ENCODE data around the gene ZNF385A.

The ZNF385A gene

DNA sequence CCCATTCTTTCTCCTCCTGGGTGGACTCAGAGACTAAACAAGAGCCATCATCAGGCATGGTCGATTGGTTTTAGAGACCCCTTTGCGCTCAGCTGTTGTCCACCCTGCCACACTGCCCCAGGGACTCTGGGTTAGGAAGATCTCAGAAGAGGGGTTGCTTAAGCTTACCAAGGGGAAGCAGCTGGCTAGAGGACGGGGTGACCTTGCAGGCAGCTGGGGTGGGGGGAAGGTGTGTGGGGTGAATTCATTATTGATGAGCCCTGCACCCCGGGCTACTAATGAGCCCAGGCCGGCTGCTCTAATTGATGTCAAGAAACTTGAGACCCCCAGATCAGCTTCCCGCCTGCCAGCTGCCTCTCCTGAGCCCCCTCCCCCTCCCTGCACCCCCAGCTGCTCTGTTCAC, 8.7 kb upstream of the ZNF385A start:
- Histone ChIP-seq H2AFZ (ENCODE audit: low read length) (no peak overlapping the region), H3K79me2 (ENCODE audit: insufficient read depth, low read length) (no peaks in the 10 kb centered on the region), H3K27me3 (ENCODE audit: insufficient read depth, low read length, poor library complexity, severe bottlenecking) (no peaks in the 10 kb centered on the region), H3K9me3 (ENCODE audit: insufficient read depth, low read depth, low read length) (no peaks in the 10 kb centered on the region), H3K9ac (ENCODE audit: low read depth, low read length, poor library complexity, severe bottlenecking) (no peak overlapping the region), H3K36me3 (ENCODE audit: insufficient read depth, low read length) (peaks cover 44% of the 10 kb centered on the region), H3K9me2 (replicated peaks; ENCODE audit: low read depth, low read length) (no peaks in the 10 kb centered on the region), H3F3A (ENCODE audit: low read depth) (no peaks in the 10 kb centered on the region), H3K4me1 (ENCODE audit: insufficient read depth, low read length, poor library complexity, severe bottlenecking) (peaks cover 26% of the 10 kb centered on the region), H4K20me1 (ENCODE audit: insufficient read depth, low read length, poor library complexity, severe bottlenecking) (no peaks in the 10 kb centered on the region), H3K4me2 (ENCODE audit: low read depth, low read length, poor library complexity, severe bottlenecking) (no peak overlapping the region), H3K4me3 (ENCODE audit: low read length, poor library complexity, severe bottlenecking) (no peak overlapping the region)
- TF ChIP-seq EZH2phosphoT487 (IDR thresholded peaks at IDR 0.05; ENCODE audit: borderline replicate concordance) = no peak
- TF ChIP-seq, protein P1, sequence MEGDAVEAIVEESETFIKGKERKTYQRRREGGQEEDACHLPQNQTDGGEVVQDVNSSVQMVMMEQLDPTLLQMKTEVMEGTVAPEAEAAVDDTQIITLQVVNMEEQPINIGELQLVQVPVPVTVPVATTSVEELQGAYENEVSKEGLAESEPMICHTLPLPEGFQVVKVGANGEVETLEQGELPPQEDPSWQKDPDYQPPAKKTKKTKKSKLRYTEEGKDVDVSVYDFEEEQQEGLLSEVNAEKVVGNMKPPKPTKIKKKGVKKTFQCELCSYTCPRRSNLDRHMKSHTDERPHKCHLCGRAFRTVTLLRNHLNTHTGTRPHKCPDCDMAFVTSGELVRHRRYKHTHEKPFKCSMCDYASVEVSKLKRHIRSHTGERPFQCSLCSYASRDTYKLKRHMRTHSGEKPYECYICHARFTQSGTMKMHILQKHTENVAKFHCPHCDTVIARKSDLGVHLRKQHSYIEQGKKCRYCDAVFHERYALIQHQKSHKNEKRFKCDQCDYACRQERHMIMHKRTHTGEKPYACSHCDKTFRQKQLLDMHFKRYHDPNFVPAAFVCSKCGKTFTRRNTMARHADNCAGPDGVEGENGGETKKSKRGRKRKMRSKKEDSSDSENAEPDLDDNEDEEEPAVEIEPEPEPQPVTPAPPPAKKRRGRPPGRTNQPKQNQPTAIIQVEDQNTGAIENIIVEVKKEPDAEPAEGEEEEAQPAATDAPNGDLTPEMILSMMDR (conservative IDR thresholded peaks at IDR 0.05; ENCODE audit: low read length) = no peak

DNA sequence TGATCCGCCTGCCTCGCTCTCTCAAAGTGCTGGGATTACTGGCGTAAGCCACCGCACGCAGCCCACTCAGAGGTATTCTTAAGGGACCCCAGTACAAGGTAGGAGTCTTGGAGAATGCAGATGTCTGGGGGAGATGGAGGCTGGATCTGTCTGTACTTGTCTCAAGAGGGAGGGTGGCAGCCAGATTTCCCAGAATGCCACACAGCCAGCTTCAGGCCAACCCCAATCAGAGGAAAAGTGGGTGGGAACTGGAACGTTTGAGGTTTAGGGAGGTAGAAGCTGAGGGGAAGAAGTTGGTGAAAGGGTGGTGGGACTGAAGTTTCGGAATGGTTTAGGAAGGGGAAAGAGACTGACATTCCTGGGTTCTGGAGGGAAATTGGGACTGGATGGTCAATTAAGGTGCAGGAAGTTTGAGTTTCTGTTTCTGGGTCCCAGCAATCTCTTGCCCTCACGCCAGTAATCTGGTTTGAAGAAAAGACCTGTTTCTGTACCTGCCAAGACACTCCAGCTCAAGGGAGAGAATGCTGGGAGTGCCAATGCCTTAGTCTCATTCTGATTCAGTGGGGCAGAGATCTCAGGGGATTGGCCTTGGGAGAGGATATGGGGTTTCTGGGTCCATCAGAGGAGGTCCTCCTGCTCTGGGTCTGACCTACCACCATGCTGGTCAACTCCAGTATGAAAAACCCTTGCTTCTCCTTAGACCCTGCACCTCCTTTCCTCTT, 8.1 kb upstream of the ZNF385A start:
- no peaks in the 10 kb centered on the region for H3K9me3 ChIP-seq (ENCODE audit: insufficient read depth, low read depth, low read length)
- no peak overlapping the region for H3K4me3 ChIP-seq (ENCODE audit: low read length, poor library complexity, severe bottlenecking)
- no peaks in the 10 kb centered on the region for H3K9me2 ChIP-seq (replicated peaks; ENCODE audit: low read depth, low read length)
- H3K36me3 ChIP-seq (ENCODE audit: insufficient read depth, low read length) = peaks cover 38% of the 10 kb centered on the region; the same call in 1 of the 2 replicates
- no peaks in the 10 kb centered on the region for H3F3A ChIP-seq (ENCODE audit: low read depth)
- no peaks in the 10 kb centered on the region for H3K27me3 ChIP-seq (ENCODE audit: insufficient read depth, low read length, poor library complexity, severe bottlenecking)
- peaks cover 31% of the 10 kb centered on the region for H3K4me1 ChIP-seq (ENCODE audit: insufficient read depth, low read length, poor library complexity, severe bottlenecking)
- no peak overlapping the region for H3K4me2 ChIP-seq (ENCODE audit: low read depth, low read length, poor library complexity, severe bottlenecking)
- no peak for TF ChIP-seq EZH2phosphoT487 (IDR thresholded peaks at IDR 0.05; ENCODE audit: borderline replicate concordance)
- H3K9ac ChIP-seq (ENCODE audit: low read depth, low read length, poor library complexity, severe bottlenecking) = no peak overlapping the region
- no peaks in the 10 kb centered on the region for H3K79me2 ChIP-seq (ENCODE audit: insufficient read depth, low read length)
- H4K20me1 ChIP-seq (ENCODE audit: insufficient read depth, low read length, poor library complexity, severe bottlenecking) = no peaks in the 10 kb centered on the region
- H2AFZ ChIP-seq (ENCODE audit: low read length) = no peak overlapping the region

DNA sequence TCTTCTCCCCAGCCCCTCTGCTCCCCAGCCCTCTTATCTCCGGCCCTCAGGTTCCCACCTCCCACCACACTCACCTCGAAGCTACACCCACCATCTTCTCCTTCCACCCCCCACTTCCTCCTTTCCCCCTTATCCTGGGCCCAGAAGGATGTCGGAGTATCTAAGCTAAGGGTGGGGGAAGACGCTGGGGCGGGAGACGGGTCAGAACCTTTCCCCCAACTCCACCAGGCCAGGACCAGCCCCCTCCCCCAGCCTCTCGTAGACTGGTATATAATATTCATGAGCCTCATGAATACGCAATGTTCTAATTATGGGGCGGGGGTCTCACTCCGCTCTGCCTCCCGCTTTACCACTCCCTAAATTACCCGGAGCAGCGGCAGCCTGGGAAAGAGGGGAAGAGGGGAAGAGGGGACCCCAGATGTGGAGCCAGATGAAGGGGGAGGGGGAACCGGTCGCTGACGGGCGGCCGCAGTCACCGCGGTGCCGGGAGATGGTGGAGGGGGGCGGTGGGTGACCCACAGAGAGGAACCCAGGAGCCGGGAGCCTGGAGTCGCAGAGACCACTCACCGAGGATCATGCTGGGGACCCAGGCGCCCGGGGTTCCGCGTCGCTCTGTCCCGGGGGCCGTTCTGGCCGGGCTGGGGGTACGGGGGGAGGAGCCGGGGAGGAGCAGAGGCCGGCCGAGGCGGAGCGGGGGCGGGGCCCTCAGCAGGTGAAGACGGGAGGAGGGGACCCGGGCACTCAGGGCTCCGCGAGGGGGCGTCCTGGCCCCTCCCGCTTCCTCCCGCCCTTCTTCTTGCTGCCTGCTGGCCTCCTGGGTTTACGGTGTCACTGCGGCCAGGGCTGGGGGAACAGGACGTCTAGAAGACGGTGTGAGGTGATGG, 6.4 kb upstream of the ZNF385A start:
- H3K36me3 ChIP-seq (ENCODE audit: insufficient read depth, low read length) = peaks cover 21% of the 10 kb centered on the region; the same call in 1 of the 2 replicates
- TF ChIP-seq EZH2phosphoT487 (IDR thresholded peaks at IDR 0.05; ENCODE audit: borderline replicate concordance) = no peak
- TF ChIP-seq, protein P1 (conservative IDR thresholded peaks at IDR 0.05; ENCODE audit: low read length) = no peak
- H3K4me1 ChIP-seq (ENCODE audit: insufficient read depth, low read length, poor library complexity, severe bottlenecking) = peaks cover 41% of the 10 kb centered on the region
- peak overlapping the region; percentile 70 for H3K9ac ChIP-seq (ENCODE audit: low read depth, low read length, poor library complexity, severe bottlenecking)
- H3K27me3 ChIP-seq (ENCODE audit: insufficient read depth, low read length, poor library complexity, severe bottlenecking) = no peaks in the 10 kb centered on the region
- H3K79me2 ChIP-seq (ENCODE audit: insufficient read depth, low read length) = no peaks in the 10 kb centered on the region
- H3K9me2 ChIP-seq (replicated peaks; ENCODE audit: low read depth, low read length) = no peaks in the 10 kb centered on the region
- H4K20me1 ChIP-seq (ENCODE audit: insufficient read depth, low read length, poor library complexity, severe bottlenecking) = no peaks in the 10 kb centered on the region
- no peaks in the 10 kb centered on the region for H3F3A ChIP-seq (ENCODE audit: low read depth)
- peak overlapping the region; percentile 53 for H3K4me2 ChIP-seq (ENCODE audit: low read depth, low read length, poor library complexity, severe bottlenecking)
- peak overlapping the region; percentile 61 for H3K4me3 ChIP-seq (ENCODE audit: low read length, poor library complexity, severe bottlenecking)
- H3K9me3 ChIP-seq (ENCODE audit: insufficient read depth, low read depth, low read length) = no peaks in the 10 kb centered on the region
- no peak overlapping the region for H2AFZ ChIP-seq (ENCODE audit: low read length)

Measured in Loucy (cell line).